Glomerular endothelial cell (primary cell): ENCODE results near the gene GALNT15. TPM values are rescaled to one million over a fixed set of nuclear protein-coding genes. Genes with fewer than 3 reads are reported as not detected.

Source experiments
- DNase-seq: peaks from one replicate; pipeline ENCODE4 v3.0.0-alpha.2; 2011; ENCODE audit warnings: low read depth, low spot score; ENCODE audit errors: extremely low read depth
- total RNA-seq: library from RNA; depleted of rRNA; stranded (reverse); fragments of >200 nt; gene quantifications from 2 replicates; pipeline ENCODE4 v1.2.3, GENCODE V29; 2015

The GALNT15 gene
- total RNA-seq, 1 donor from 2014 or later, result 35.2 TPM

- DNase-seq, result no peak
These were observed 23.4 kb upstream of the GALNT15 start for GRCh38 chr3:16151109-16151508.

GRCh38 chr3:16168211-16168610 lies 6.3 kb upstream of the GALNT15 start:
- no peak for DNase-seq

GRCh38 chr3:16171009-16171408 lies 3.5 kb upstream of the GALNT15 start:
- DNase-seq, result no peak

- no peak for DNase-seq
These were observed 2.7 kb upstream of the GALNT15 start for GRCh38 chr3:16171825-16172224.

GRCh38 chr3:16173283-16174025 lies 1.0 kb upstream of the GALNT15 start:
- no peak for DNase-seq

- no peak for DNase-seq
These were observed 489 bp upstream of the GALNT15 start for GRCh38 chr3:16174026-16174355.

- DNase-seq, result no peak
These were observed 759 bp downstream of the GALNT15 start for GRCh38 chr3:16174976-16175901.

GRCh38 chr3:16176391-16177030 lies 2.0 kb downstream of the GALNT15 start:
- DNase-seq, result no peak

- no peak for DNase-seq
These were observed 2.9 kb downstream of the GALNT15 start for GRCh38 chr3:16177382-16177781.

- no peak for DNase-seq
These were observed 3.6 kb downstream of the GALNT15 start for GRCh38 chr3:16177962-16178627.

- DNase-seq, result no peak
These were observed 4.1 kb downstream of the GALNT15 start for GRCh38 chr3:16178628-16178988.

- DNase-seq, result no peak
These were observed 4.8 kb downstream of the GALNT15 start for GRCh38 chr3:16179261-16179660.

GRCh38 chr3:16179771-16180736 lies 5.6 kb downstream of the GALNT15 start:
- DNase-seq, result no peak

GRCh38 chr3:16180737-16181134 lies 6.3 kb downstream of the GALNT15 start:
- no peak for DNase-seq

- DNase-seq, result no peak
These were observed 6.9 kb downstream of the GALNT15 start for GRCh38 chr3:16181361-16181760.

GRCh38 chr3:16182183-16182582 lies 7.7 kb downstream of the GALNT15 start:
- no peak for DNase-seq

GRCh38 chr3:16182612-16183011 lies 8.1 kb downstream of the GALNT15 start:
- no peak for DNase-seq

GRCh38 chr3:16183082-16183481 lies 8.6 kb downstream of the GALNT15 start:
- no peak for DNase-seq

- no peak for DNase-seq
These were observed 9.3 kb downstream of the GALNT15 start for GRCh38 chr3:16183601-16184270.
